ENCODE data around the gene PDYN. TPM values are rescaled to one million over a fixed set of nuclear protein-coding genes. Genes with fewer than 3 reads are reported as not detected.

PDYN gene
- polyA plus RNA-seq, 3 donors = not detected

GRCh38 chr20:1998193-1998520, 4.3 kb upstream of the PDYN start:
- TF ChIP-seq, protein P1, sequence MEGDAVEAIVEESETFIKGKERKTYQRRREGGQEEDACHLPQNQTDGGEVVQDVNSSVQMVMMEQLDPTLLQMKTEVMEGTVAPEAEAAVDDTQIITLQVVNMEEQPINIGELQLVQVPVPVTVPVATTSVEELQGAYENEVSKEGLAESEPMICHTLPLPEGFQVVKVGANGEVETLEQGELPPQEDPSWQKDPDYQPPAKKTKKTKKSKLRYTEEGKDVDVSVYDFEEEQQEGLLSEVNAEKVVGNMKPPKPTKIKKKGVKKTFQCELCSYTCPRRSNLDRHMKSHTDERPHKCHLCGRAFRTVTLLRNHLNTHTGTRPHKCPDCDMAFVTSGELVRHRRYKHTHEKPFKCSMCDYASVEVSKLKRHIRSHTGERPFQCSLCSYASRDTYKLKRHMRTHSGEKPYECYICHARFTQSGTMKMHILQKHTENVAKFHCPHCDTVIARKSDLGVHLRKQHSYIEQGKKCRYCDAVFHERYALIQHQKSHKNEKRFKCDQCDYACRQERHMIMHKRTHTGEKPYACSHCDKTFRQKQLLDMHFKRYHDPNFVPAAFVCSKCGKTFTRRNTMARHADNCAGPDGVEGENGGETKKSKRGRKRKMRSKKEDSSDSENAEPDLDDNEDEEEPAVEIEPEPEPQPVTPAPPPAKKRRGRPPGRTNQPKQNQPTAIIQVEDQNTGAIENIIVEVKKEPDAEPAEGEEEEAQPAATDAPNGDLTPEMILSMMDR (IDR thresholded peaks at IDR 0.05) = no peak
- intact Hi-C loops (cut with micrococcal nuclease) = no loop called here
- no peaks in the 10 kb centered on the region for H4K20me1 ChIP-seq (ENCODE audit: insufficient read depth, low read length)
- Mint-ChIP-seq H3K36me3 (no peaks in the 10 kb centered on the region), H3K4me3 (no peak overlapping the region), H3K9me3 (no peaks in the 10 kb centered on the region), H3K27ac (no peak overlapping the region), H3K4me1 (peaks cover 7% of the 10 kb centered on the region), H3K27me3 (ENCODE audit: low read depth in 3 of 3) (peaks cover 34 to 50% (median 48%) of the 10 kb centered on the region in 3 donors)
- H2AFZ ChIP-seq (ENCODE audit: insufficient read depth, low read depth, low read length, poor library complexity, severe bottlenecking) = no peak overlapping the region
- no peak overlapping the region for H3K27ac ChIP-seq (ENCODE audit: low read depth in 1 of 2, low read length in 2 of 2)
- no peaks in the 10 kb centered on the region for H3K36me3 ChIP-seq (replicated peaks in 1 of 2; ENCODE audit: control insufficient read depth in 1 of 2, insufficient read depth in 2 of 2, low read length in 2 of 2)
- WGBS (ENCODE audit: insufficient coverage) = no CpG with 5 or more reads among the region's 4 CpGs
- no peak overlapping the region for H3K4me2 ChIP-seq (replicated peaks; ENCODE audit: extremely low read depth, low read length, poor library complexity, severe bottlenecking)
- no peak overlapping the region for H3K4me3 ChIP-seq (replicated peaks in 1 of 3; ENCODE audit: low read depth in 2 of 3, low read length in 3 of 3)
- no peaks in the 10 kb centered on the region for H3K9me3 ChIP-seq (replicated peaks in 1 of 2; ENCODE audit: control insufficient read depth in 1 of 2, insufficient read depth in 1 of 2, low read length in 2 of 2)
- DNase-seq = no peak
- no peaks in the 10 kb centered on the region for H3K79me2 ChIP-seq (ENCODE audit: insufficient read depth, low read length)
- no peak overlapping the region for H3K9ac ChIP-seq (ENCODE audit: insufficient read depth, low read length, poor library complexity, severe bottlenecking)
- H3K4me1 ChIP-seq (ENCODE audit: control insufficient read depth in 1 of 2, insufficient read depth in 2 of 2, low read length in 2 of 2) = no peaks in the 10 kb centered on the region
- H3K27me3 ChIP-seq (ENCODE audit: control insufficient read depth in 2 of 2, insufficient read depth in 2 of 2, low read length in 2 of 2) = peaks cover 10 to 35% of the 10 kb centered on the region in 2 donors

DNA sequence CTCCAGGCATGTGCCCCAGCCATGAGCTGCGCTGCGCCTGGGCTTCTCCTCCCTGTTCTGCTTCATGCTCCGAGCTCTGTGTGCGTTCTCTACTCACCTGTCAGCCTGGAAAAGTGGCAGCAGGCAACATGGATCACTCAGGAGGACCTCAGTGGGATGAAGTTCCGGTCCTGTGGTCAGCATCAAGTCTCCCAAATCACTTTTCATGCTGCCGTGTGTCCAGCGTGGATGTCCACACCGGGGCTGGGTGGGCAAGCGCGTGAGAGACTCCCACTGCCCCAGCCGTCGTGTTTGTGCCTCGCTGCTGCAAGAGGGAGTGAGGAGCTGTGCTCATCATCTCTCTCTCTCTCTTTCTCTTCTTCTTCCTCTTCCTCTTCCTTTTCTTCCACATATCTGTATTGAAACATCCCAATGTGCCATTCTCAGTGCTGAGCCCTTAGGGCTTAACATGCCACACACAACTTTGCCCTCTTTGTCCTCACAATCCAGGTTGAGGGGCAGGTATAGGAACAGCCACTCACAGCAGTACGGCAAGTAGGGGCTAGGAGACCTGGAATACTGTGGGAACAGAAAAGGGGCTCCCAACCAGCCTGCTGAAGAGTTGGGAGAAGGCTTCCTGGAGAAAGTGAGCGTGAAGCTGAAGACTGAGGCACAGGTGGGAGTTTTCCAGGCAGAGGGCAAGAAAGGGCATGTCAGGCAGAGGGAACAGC, 3.8 kb upstream of the PDYN start:
- TF ChIP-seq, protein P1 (IDR thresholded peaks at IDR 0.05) = no peak
- peaks cover 12 to 40% of the 10 kb centered on the region in 2 donors for H3K27me3 ChIP-seq (ENCODE audit: control insufficient read depth in 2 of 2, insufficient read depth in 2 of 2, low read length in 2 of 2)
- no peak overlapping the region for H2AFZ ChIP-seq (ENCODE audit: insufficient read depth, low read depth, low read length, poor library complexity, severe bottlenecking)
- Mint-ChIP-seq H3K36me3 (no peaks in the 10 kb centered on the region), H3K4me1 (peaks cover 7% of the 10 kb centered on the region), H3K27me3 (ENCODE audit: low read depth in 3 of 3) (peaks cover 38 to 52% (median 52%) of the 10 kb centered on the region in 3 donors), H3K4me3 (no peak overlapping the region), H3K27ac (no peak overlapping the region), H3K9me3 (no peaks in the 10 kb centered on the region)
- no peaks in the 10 kb centered on the region for H4K20me1 ChIP-seq (ENCODE audit: insufficient read depth, low read length)
- no peaks in the 10 kb centered on the region for H3K79me2 ChIP-seq (ENCODE audit: insufficient read depth, low read length)
- no peaks in the 10 kb centered on the region for H3K9me3 ChIP-seq (replicated peaks in 1 of 2; ENCODE audit: control insufficient read depth in 1 of 2, insufficient read depth in 1 of 2, low read length in 2 of 2)
- no peak overlapping the region for H3K4me3 ChIP-seq (replicated peaks in 1 of 3; ENCODE audit: low read depth in 2 of 3, low read length in 3 of 3)
- H3K27ac ChIP-seq (ENCODE audit: low read depth in 1 of 2, low read length in 2 of 2) = no peak overlapping the region
- 86% methylated on average over 7 of the region's 15 CpGs for WGBS (ENCODE audit: insufficient coverage)
- no peaks in the 10 kb centered on the region for H3K36me3 ChIP-seq (replicated peaks in 1 of 2; ENCODE audit: control insufficient read depth in 1 of 2, insufficient read depth in 2 of 2, low read length in 2 of 2)
- H3K4me1 ChIP-seq (ENCODE audit: control insufficient read depth in 1 of 2, insufficient read depth in 2 of 2, low read length in 2 of 2) = no peaks in the 10 kb centered on the region
- no peak overlapping the region for H3K4me2 ChIP-seq (replicated peaks; ENCODE audit: extremely low read depth, low read length, poor library complexity, severe bottlenecking)
- intact Hi-C loops (cut with micrococcal nuclease) = no loop called here
- DNase-seq = no peak
- H3K9ac ChIP-seq (ENCODE audit: insufficient read depth, low read length, poor library complexity, severe bottlenecking) = no peak overlapping the region
